HCT116 (cell line): ENCODE data around the gene EIF1AD.
"Not testable (repeated sequence)": the region's sequence is repeated elsewhere in the genome, so short reads cannot be mapped to it uniquely, and the experiment has no call there.

Experiments
- CBX3 ChIP-seq: IDR thresholded peaks from 2 replicates; pipeline ENCODE4 v1.6.1; 2012; ENCODE audit warnings: low read depth
- CEBPB ChIP-seq: IDR thresholded peaks from 2 replicates; pipeline ENCODE4 v1.6.1; 2012; ENCODE audit warnings: low read depth
- CTCF ChIP-seq, 3 experiments: fragments of 200-600 bp in 1 of 3; sonication (generic) in 1 of 3; IDR thresholded peaks in 2 of 3; conservative IDR thresholded peaks in 1 of 3; 2 replicates each; pipeline ENCODE4 v1.5.1; 2012 to 2017; ENCODE audit warnings: low read depth in 2 of 3, low read length in 2 of 3, antibody characterized with exemption in 1 of 3, borderline replicate concordance in 1 of 3, control low read depth in 1 of 3, mild to moderate bottlenecking in 1 of 3, mixed read lengths in 1 of 3, mixed run types in 1 of 3, moderate library complexity in 1 of 3; ENCODE audit not compliant: insufficient read depth in 1 of 3
- EZH2 ChIP-seq: fragments of 200-600 bp; sonication (generic); IDR thresholded peaks from 2 replicates; pipeline ENCODE4 v1.6.1; 2017; ENCODE audit warnings: antibody characterized with exemption, mixed run types
- POLR2A ChIP-seq: IDR thresholded peaks from 2 replicates; pipeline ENCODE4 v1.7.0; 2011; ENCODE audit warnings: borderline replicate concordance; ENCODE audit not compliant: insufficient read depth, insufficient read length; ENCODE audit errors: extremely low read depth
- RAD21 ChIP-seq: IDR thresholded peaks from 2 replicates; pipeline ENCODE4 v1.6.1; 2012; ENCODE audit warnings: low read depth, mild to moderate bottlenecking
- YY1 ChIP-seq: IDR thresholded peaks from 2 replicates; pipeline ENCODE4 v1.6.1; 2011; ENCODE audit warnings: low read length, low read depth, moderate library complexity, mild to moderate bottlenecking; ENCODE audit not compliant: insufficient replicate concordance; ENCODE audit errors: extremely low read depth

- TF ChIP-seq CTCF (IDR thresholded peaks at IDR 0.05 in 2 of 3, conservative IDR thresholded peaks at IDR 0.05 in 1 of 3; ENCODE audit: borderline replicate concordance in 1 of 3, insufficient read depth in 1 of 3, low read depth in 2 of 3, low read length in 2 of 3); EZH2; YY1; CBX3; POLR2A; CEBPB; RAD21: not testable (repeated sequence)
Measured at GRCh38 chr11:65950711-65951110, 51.2 kb downstream of the EIF1AD start.
